ENCODE data around the gene NANS.
"Not testable (repeated sequence)": the region's sequence is repeated elsewhere in the genome, so short reads cannot be mapped to it uniquely, and the experiment has no call there.

The NANS gene

GRCh38 chr9:98039607-98040017 lies 16.9 kb upstream of the NANS start:
- no peak for DNase-seq (ENCODE audit: low spot score)

DNA sequence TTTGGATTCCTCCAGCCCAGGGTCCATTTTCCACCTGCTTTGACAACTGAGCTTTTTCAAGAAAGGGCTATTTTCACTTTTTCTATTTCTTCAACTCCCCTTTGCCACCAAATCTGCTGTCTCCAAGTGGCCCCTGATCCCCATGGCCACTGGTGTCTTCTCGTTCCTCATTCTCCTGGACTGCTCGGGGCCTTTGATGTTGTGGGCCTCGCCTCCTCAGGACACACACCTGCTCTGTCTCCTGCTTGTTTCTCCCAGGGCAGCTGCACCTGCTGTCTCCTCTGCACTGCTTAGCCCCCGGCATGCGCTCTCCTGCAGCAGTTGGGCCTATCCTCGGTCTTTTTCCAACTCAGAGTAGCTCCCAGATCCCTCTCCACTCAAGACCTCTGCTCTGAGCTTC lies 16.3 kb upstream of the NANS start:
- no peak for DNase-seq (ENCODE audit: low spot score)

GRCh38 chr9:98043915-98044314 lies 12.6 kb upstream of the NANS start:
- no peak for DNase-seq (ENCODE audit: low spot score)

- no peak for DNase-seq (ENCODE audit: low spot score)
Measured at GRCh38 chr9:98045234-98046179, 11.0 kb upstream of the NANS start.

DNA sequence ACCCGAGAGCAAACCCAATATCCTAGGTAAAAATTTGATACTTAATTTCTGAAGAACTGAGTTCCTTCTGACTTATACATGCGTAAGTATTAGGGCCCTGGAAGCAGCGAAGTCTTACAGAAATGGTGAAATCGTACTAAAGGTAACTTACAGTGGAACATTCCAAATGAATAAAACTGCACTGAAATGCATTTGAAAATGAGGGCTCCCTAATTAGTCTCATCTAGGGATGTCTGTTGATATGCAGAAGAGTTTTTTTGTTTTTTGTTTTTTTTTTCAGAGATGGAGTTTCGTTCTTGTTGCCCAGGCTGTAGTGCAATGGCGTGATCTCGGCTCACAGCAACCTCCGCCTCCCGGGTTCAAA lies 10.4 kb upstream of the NANS start:
- no peak for DNase-seq (ENCODE audit: low spot score)

- DNase-seq (ENCODE audit: low spot score): no peak
Measured at GRCh38 chr9:98047002-98047401, 9.5 kb upstream of the NANS start.

DNA sequence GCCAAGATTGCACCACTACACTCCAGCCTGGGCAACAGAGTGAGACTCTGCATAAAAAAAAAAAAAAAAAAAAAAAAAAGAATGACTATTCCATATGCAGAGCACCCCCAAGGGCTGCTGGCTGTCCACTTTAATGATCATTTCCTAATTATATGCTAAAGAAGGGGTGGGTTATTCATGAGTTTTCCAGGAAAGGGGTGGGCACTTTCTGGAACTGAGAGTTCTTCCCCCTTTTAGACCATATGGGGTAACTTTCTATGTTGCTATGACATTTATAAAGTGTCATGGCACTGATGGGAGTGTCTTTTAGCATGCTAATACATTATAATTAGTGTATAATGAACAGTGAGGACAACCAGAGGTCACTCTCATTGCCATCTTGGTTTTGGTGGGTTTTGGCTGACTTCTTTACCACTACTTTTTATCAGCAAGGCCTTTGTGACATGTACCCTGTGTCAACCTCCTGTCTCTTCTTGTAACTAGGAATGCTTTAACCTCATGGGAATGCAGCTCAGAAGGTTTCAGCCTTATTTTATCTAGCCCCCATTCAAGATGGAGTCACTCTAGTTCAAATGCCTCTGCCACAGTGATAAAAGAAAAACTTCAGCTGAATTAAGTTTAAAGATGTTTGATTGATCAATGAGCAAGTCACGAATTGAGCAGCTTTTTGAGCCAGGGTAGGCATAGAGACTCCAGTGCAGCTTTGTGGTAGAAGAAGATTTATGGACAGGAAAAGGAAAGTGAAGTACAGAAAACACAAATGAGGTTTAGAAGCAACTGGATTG lies 7.1 kb upstream of the NANS start:
- no peak for DNase-seq (ENCODE audit: low spot score)

GRCh38 chr9:98050351-98050750 lies 6.2 kb upstream of the NANS start:
- DNase-seq (ENCODE audit: low spot score): no peak

GRCh38 chr9:98054376-98054951 lies 2.1 kb upstream of the NANS start:
- no peak for DNase-seq (ENCODE audit: low spot score)

DNA sequence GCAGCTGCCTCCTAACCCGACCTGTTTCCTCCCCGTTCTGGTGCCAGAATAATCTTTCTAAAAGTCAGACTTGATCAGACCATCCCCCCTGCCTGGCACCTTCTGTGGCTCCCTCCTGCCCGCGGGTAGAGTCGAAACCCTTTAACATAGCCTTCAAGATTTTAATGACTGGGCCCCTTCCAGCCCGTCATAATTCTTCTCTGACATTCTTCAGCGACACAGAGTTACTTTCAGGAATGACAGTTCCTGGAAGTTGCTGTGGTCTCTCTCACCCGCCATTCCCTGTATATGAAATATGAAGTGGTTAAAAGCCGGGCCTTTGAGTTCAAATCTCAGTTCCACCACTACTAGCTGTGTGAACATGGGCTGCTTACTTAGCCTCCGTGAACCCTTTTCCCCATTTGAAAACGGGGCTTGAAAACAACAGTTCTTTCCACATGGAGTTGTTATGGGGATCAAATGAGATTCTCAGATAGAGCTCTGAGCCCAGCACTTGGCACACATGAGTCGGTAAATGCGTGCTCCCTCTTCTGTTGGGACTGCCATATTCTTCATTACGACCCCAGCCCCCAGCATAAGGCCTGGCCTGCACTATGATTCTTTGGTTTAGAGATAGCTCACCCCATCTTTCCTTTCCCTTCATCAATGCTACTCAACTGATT lies 737 bp downstream of the NANS start:
- DNase-seq (ENCODE audit: low spot score): peak; percentile 33

- no peak for DNase-seq (ENCODE audit: low spot score)
Measured at GRCh38 chr9:98062161-98062560, 5.6 kb downstream of the NANS start.

DNA sequence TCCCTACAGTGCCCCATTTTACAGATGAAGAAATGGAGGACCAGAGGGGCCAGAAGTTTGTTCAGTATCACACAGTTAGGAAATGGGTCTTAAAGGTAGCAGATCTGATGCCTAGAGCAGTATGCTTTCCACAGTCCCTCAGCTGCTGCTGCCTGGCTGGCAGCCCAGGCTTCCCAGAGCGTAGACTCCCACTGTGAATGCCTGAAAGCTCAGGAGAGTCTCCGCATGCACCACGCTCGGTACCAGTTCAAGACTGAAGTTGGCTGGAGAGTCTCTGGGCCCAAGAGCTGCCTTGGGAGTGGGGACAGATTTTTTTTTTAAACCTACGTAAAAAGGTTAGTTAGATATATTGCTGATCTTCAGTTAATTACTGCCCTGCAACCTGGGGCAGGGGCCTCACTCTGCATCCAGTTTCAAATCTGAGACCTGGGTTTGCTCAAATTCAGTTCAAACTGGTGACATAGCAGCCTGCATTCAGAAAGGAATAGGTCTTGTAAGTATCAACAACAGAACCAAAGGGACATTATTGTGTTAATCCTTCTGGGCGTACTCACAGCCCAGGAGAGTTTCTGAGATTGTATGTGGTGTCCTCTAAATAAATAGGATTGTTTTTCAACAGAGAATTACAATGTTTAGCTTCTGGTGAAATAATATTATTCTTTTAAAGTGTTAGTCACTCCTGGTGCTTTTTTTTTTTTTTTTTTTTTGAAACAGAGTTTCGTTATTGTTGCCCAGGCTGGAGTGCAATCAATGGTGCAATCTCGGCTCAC lies 8.3 kb downstream of the NANS start:
- DNase-seq (ENCODE audit: low spot score): no peak

DNA sequence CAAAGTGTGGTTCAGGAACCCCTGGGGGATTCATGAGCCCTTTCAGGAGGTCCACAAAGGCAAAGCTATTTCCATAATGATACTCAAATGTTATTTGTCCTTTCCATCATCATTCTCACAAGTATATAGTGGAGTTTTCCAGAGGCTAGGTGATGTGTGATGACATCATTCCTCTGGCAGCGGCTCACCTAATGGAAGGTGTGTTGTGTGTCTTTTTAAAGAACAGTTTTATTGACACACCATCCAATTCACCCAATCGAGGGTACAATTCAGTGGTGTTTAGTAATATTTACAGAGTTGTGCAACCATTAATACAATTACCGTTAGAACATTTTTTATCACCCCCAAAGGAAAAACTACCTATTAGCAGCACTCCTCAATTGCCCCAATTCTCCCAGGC lies 9.7 kb downstream of the NANS start:
- no peak for DNase-seq (ENCODE audit: low spot score)

GRCh38 chr9:98067184-98067583 lies 10.7 kb downstream of the NANS start:
- no peak for DNase-seq (ENCODE audit: low spot score)

DNA sequence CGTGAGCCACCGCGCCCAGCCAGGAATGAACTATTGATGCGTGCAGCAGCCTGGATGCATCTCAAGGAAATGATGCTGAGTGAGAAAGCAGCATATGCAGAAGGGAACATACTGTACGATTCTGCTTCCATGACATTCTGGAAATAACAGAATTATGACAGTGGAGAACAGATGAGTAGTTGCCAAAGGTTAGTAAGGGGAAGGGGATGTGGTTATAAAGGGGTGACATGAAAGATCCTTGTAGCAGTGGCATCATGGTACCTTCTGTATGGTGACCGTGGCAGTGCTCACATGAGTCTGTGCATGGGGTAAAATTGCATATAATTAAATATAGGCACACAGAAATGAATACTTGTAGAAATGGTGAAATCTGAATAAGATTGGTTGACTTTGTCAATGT lies 13.0 kb downstream of the NANS start:
- no peak for DNase-seq (ENCODE audit: low spot score)

DNA sequence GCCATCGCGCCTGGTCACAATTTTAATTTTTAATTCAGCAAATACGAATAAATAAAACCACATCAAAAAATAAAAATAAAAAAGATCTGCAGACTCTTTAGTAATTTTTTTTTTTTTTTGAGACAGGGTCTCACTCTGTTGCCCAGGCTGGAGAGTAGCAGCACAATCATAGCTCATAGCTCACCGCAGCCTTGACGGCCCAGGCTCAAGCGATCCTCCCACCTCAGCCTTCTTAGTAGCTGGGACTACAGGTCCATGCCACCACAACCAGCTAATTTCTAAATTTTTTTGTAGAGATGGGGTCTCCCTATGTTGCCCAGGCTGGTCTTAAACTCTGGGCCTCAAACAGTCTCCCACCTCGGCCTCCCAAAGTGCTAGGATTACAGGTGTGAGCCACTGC lies 14.2 kb downstream of the NANS start:
- DNase-seq (ENCODE audit: low spot score): no peak

DNA sequence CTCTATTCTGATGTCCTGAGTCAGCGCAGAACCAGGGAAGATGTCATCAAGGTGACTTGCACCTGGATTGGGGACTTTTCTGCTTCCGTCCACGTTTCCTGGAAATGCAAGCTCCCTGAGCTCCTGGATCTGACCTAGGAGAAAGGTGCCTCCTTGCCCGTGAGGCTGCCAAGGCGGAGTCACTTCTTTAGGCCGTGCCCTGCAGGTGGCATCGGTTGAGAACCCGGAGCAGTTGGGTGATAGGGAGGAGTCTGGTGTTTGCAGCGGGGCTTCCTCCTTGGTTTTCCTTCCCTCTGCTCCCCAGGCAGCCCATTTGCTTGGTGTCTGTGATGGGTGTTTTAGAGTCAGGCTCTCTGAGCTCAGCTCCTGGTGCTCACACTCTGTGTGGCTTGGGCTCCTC lies 15.2 kb downstream of the NANS start:
- no peak for DNase-seq (ENCODE audit: low spot score)

DNA sequence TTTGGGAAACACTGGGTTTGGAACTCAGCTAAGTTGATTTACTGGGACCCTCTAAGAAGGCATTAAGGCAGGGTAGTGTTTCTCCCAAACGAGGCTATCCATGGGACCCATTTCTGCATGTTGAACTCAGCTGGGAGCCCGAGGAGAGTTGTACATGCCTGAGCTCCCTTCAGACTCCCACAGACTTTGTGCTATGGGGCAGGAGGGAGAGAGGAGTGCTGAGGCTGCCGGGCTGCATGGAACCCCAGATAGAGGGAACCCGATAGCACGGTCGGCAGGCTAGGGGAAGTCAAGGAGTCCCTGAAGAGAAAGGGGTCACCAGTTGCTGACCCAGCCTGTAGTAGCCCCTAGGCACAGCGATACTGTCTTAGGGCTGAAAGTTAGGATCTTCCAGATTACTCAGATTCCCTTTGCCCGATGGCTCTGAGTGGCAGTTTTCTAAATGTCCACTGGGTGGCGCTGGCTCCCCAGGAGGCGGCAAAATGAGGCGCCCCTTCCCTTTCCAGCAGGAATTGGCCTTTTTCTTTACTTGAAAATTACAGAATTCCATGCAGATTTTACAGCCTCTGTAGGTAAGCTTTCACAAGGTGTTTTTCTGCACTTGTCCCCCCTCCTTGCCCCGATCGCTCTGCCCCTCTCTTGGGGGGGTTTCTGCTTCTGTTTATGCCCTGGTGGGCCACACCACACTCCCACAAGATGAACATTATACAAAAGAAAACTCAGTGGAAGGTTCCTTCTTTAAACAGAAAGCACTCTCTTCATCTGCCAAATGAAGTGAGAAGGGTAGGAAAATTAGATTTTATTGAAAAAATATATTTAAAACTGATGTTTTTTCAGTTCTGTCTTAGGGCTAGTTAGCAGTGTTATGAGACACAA lies 17.8 kb downstream of the NANS start:
- DNase-seq (ENCODE audit: low spot score): peak; percentile 52

DNA sequence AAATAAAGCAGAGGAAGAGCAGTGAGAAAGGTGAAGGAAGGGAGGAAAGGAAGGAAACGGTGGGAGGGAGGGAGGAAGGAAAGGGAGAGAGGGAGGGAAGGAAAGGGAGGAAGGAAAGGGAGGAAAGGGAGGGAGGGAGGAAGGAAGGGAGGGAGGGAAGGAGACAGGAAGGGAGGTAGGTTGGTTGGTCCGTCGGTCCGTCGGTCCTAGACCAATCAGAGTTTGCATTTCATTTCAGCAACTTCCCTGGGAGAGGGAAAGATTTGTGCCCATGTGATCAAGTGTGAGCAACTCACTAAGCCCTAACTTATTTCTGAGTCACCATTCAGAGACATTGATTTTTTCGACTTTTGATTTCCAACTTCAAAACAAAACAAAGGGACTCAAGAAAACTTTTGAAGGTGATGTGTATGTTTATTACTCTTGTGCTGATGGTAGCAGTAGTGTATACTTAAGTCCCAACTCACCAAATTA lies 18.8 kb downstream of the NANS start:
- DNase-seq (ENCODE audit: low spot score): no peak

DNA sequence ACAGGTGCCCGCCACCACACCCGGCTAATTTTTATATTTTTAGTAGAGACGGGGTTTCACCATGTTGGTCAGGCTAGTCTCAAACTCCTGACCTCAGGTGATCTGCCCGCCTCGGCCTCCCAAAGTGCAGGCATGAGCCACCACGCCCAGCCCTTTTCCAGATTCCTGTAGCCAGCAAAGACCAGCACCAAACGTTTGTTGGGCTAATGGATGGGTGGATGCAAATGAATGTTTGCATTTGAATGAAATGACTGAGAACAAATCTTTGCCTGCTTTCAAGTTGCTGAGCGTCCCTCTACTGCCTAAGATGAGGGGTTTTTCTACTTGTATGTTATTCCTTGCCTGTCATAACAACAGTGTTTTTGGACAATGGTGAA lies 20.0 kb downstream of the NANS start:
- not testable (repeated sequence) for DNase-seq (ENCODE audit: low spot score)

DNA sequence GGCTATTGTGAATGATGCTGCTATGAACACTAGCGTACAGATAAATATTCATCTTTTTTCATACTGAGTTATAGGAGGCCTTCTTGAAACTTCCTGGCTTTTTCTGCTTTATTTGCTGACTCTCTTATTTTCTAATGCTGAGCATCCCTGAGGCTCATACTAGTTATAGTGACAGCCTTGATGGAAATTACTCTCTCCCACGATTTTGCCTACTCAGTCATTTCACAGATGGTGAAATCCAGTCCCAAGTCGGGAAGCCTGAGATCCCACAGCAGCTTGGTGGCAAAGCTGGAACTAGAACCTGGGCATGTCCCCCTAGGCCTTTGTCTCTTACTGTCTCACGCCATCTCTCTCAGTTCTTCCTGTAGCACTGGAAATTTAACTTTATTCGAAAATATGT lies 22.4 kb downstream of the NANS start:
- DNase-seq (ENCODE audit: low spot score): no peak

Data from kidney capillary endothelial cell (primary cell).